Dedifferentiated amniotic fluid mesenchymal stem cell (primary cell): Measurements from ENCODE around the gene GBE1.
"Not testable (repeated sequence)": the region's sequence is repeated elsewhere in the genome, so short reads cannot be mapped to it uniquely, and the experiment has no call there.

Source experiments
- DNase-seq: peaks from one replicate; pipeline ENCODE4 v3.0.0-alpha.2; 2016; ENCODE audit errors: extremely low spot score

Gene GBE1

GRCh38 chr3:81760924-81761903, at the start of gene GBE1:
Gene GBE1, minus strand, starts transcription at chr3:81761645. Its CDS starts 128 bp downstream, at chr3:81761517.
- peak; percentile 95 for DNase-seq

- no peak for DNase-seq
Measured at GRCh38 chr3:81808900-81809299, 47.5 kb upstream of the GBE1 start.

GRCh38 chr3:81799403-81799802, 38.0 kb upstream of the GBE1 start:
- no peak for DNase-seq

GRCh38 chr3:81793410-81793809, 32.0 kb upstream of the GBE1 start:
- no peak for DNase-seq

- DNase-seq = no peak
Measured at GRCh38 chr3:81790117-81790516, 28.7 kb upstream of the GBE1 start.

GRCh38 chr3:81789691-81790090, 28.2 kb upstream of the GBE1 start:
- no peak for DNase-seq

GRCh38 chr3:81788610-81789009, 27.2 kb upstream of the GBE1 start:
- DNase-seq = no peak

GRCh38 chr3:81788044-81788443, 26.6 kb upstream of the GBE1 start:
- DNase-seq = no peak

- DNase-seq = no peak
Measured at GRCh38 chr3:81782585-81782984, 21.1 kb upstream of the GBE1 start.

- DNase-seq = no peak
Measured at GRCh38 chr3:81778678-81779182, 17.3 kb upstream of the GBE1 start.

GRCh38 chr3:81776643-81777042, 15.2 kb upstream of the GBE1 start:
- no peak for DNase-seq

- DNase-seq = no peak
Measured at GRCh38 chr3:81770710-81771109, 9.3 kb upstream of the GBE1 start.

- no peak for DNase-seq
Measured at GRCh38 chr3:81769299-81769698, 7.9 kb upstream of the GBE1 start.

- DNase-seq = not testable (repeated sequence)
Measured at GRCh38 chr3:81767250-81767859, 5.9 kb upstream of the GBE1 start.

- peak; percentile 45 for DNase-seq
Measured at GRCh38 chr3:81765400-81765799, 4.0 kb upstream of the GBE1 start.

- DNase-seq = peak; percentile 54
Measured at GRCh38 chr3:81764665-81765064, 3.2 kb upstream of the GBE1 start.

GRCh38 chr3:81764002-81764401, 2.6 kb upstream of the GBE1 start:
- no peak for DNase-seq

- no peak for DNase-seq
Measured at GRCh38 chr3:81763001-81763400, 1.6 kb upstream of the GBE1 start.

GRCh38 chr3:81761904-81762580, 597 bp upstream of the GBE1 start:
- no peak for DNase-seq

- no peak for DNase-seq
Measured at GRCh38 chr3:81760215-81760614, 1.2 kb downstream of the GBE1 start.

GRCh38 chr3:81758771-81759170, 2.7 kb downstream of the GBE1 start:
- not testable (repeated sequence) for DNase-seq

GRCh38 chr3:81758275-81758674, 3.2 kb downstream of the GBE1 start:
- peak; percentile 73 for DNase-seq
